Measurements from ENCODE around the gene TECR. TPM values are rescaled to one million over a fixed set of nuclear protein-coding genes. Genes with fewer than 3 reads are reported as not detected.

The TECR gene
- total and polyA plus RNA-seq, 7 experiments from 2014 or later, result 123 to 325 (median 207) TPM

DNA sequence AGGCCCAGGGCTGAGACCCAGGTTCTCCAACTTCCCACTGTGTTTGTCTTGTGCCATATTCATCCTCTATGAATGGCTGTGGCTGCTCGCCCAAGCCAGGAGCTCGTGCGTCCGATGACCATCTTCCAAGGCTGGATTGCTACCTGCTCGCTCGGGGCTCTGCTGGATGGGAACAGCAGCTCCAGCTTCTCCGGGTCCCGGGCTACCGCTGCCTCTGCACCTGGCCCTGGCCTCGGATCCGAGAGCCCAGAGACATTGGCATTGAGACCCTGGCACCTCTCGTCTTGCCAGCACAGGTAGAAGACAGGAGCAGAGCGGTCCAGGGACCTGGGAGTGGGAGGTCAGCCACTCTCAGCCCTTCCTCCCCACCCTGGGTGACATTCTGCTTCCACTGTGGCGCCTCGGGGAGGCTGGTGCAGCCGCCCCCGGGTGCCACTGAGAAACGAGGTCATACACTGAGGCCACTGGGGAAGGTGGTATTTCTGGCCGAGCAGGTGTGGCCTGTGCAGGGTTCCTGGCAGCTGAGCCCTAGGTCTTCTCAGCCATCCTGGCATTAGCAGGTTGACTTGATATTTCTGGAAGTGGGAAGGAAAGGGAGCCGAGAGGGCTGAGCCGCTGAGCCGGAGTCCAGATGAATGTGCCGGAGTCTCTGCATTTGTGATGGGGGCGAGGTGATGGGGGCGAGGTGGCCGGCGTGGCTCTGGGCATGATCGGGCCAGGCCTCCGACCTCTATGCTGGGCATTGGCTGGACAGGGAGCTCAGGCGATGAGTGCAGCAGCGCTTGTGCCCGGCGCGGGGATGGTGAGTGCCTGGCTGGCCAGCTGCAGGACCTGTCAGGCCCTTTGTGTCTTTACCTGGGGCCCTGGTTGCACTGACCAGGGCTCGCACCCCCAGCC lies 23.9 kb downstream of the TECR start:
- no peaks in the 10 kb centered on the region for H3K27me3 ChIP-seq (ENCODE audit: control insufficient read depth in 2 of 2, insufficient read depth in 2 of 2, low read length in 2 of 2)
- Mint-ChIP-seq H3K9me3 (no peaks in the 10 kb centered on the region), H3K4me1 (peaks cover 40 to 74% (median 57%) of the 10 kb centered on the region in 7 donors), H3K27me3 (no peaks in the 10 kb centered on the region), H3K27ac (peak overlapping the region in 7 of 9 donors; percentile 67 to 94 (median 84)), H3K36me3 (peaks cover 0 to 13% (median 4%) of the 10 kb centered on the region in 5 donors), H3K4me3 (peak overlapping the region in 3 of 10 donors; percentile 35 to 76 (median 39))
- H3K27ac ChIP-seq (ENCODE audit: low read depth, low read length), result peak overlapping the region; percentile 64
- H3K4me1 ChIP-seq (ENCODE audit: control insufficient read depth in 2 of 2, insufficient read depth in 2 of 2, low read length in 2 of 2), result peaks cover 24 to 56% of the 10 kb centered on the region in 2 donors
- H3K9me3 ChIP-seq (ENCODE audit: control insufficient read depth in 2 of 3, low read length in 3 of 3), result no peaks in the 10 kb centered on the region
- DNase-seq (no peak), ATAC-seq (no peak)
- peaks cover 0 to 36% (median 0%) of the 10 kb centered on the region in 3 experiments for H3K36me3 ChIP-seq (ENCODE audit: control insufficient read depth in 2 of 3, insufficient read depth in 3 of 3, low read length in 3 of 3)
- ChIA-PET POLR2A (interaction anchor here (0.9 to 2.6 kb wide), 7 partner anchors 9 to 50 kb away, joined by 3 to 14 read pairs (median 4); partner anchors contain the start of gene DNAJB1), CTCF (interaction anchor here (0.7 kb wide), 1 partner anchor 10 kb away, joined by 3 read pairs; no protein-coding TSS in a partner anchor)
- intact Hi-C loops (cut with micrococcal nuclease), result loop anchor here in 1 of 2 donors (5.0 to 10.0 kb wide), 2 partner anchors 121 to 418 kb away; partner anchors contain the start of genes ASF1B and PKN1
- no peak overlapping the region for H3K4me3 ChIP-seq (ENCODE audit: low read length)

- ChIA-PET POLR2A (interaction anchor here (0.6 to 2.6 kb wide), 8 partner anchors 8 to 196 kb away, joined by 3 to 14 read pairs (median 4); partner anchors contain the start of gene DNAJB1), CTCF (interaction anchor here (0.7 to 1.9 kb wide), 3 partner anchors 11 to 55 kb away, joined by 3 to 6 read pairs (median 3); no protein-coding TSS in a partner anchor)
- DNase-seq (no peak), ATAC-seq (no peak)
- no peaks in the 10 kb centered on the region for H3K27me3 Mint-ChIP-seq
- H3K27ac Mint-ChIP-seq, result peak overlapping the region in 7 of 9 donors; percentile 63 to 91 (median 77)
- Histone ChIP-seq H3K36me3 (ENCODE audit: control insufficient read depth in 2 of 3, insufficient read depth in 3 of 3, low read length in 3 of 3) (peaks cover 0 to 34% (median 0%) of the 10 kb centered on the region in 3 experiments), H3K4me1 (ENCODE audit: control insufficient read depth in 2 of 2, insufficient read depth in 2 of 2, low read length in 2 of 2) (peaks cover 24 to 60% of the 10 kb centered on the region in 2 donors), H3K9me3 (ENCODE audit: control insufficient read depth in 2 of 3, low read length in 3 of 3) (no peaks in the 10 kb centered on the region), H3K27ac (ENCODE audit: low read depth, low read length) (no peak overlapping the region), H3K4me3 (ENCODE audit: low read length) (no peak overlapping the region), H3K27me3 (ENCODE audit: control insufficient read depth in 2 of 2, insufficient read depth in 2 of 2, low read length in 2 of 2) (no peaks in the 10 kb centered on the region)
- H3K9me3 Mint-ChIP-seq, result no peaks in the 10 kb centered on the region
- peak overlapping the region in 1 of 10 donors; percentile 26 for H3K4me3 Mint-ChIP-seq
- intact Hi-C loops (cut with micrococcal nuclease), result loop anchor here in 1 of 2 donors (5.0 to 10.0 kb wide), 2 partner anchors 122 to 419 kb away; partner anchors contain the start of genes ASF1B and PKN1
- H3K4me1 Mint-ChIP-seq, result peaks cover 40 to 77% (median 54%) of the 10 kb centered on the region in 7 donors
- peaks cover 0 to 8% (median 4%) of the 10 kb centered on the region in 5 donors for H3K36me3 Mint-ChIP-seq
Measured at GRCh38 chr19:14553939-14554243, 24.5 kb downstream of the TECR start.

GRCh38 chr19:14554382-14554812 lies 25.0 kb downstream of the TECR start:
- ChIA-PET POLR2A (interaction anchor here (0.6 to 2.6 kb wide), 7 partner anchors 7 to 196 kb away, joined by 3 to 14 read pairs (median 4); partner anchors contain the start of gene DNAJB1), CTCF (interaction anchor here (0.6 to 1.9 kb wide), 3 partner anchors 50 to 547 kb away, joined by 3 to 6 read pairs (median 3); no protein-coding TSS in a partner anchor)
- Mint-ChIP-seq H3K36me3 (peaks cover 0 to 8% (median 4%) of the 10 kb centered on the region in 5 donors), H3K4me3 (peak overlapping the region in 4 of 10 donors; percentile 16 to 33 (median 24)), H3K27ac (peak overlapping the region in 7 of 9 donors; percentile 69 to 94 (median 77)), H3K9me3 (no peaks in the 10 kb centered on the region), H3K4me1 (peaks cover 40 to 82% (median 54%) of the 10 kb centered on the region in 7 donors), H3K27me3 (no peaks in the 10 kb centered on the region)
- H3K36me3 ChIP-seq (ENCODE audit: control insufficient read depth in 2 of 3, insufficient read depth in 3 of 3, low read length in 3 of 3), result peaks cover 0 to 29% (median 0%) of the 10 kb centered on the region in 3 experiments
- no peak overlapping the region for H3K4me3 ChIP-seq (ENCODE audit: low read length)
- no peaks in the 10 kb centered on the region for H3K9me3 ChIP-seq (ENCODE audit: control insufficient read depth in 2 of 3, low read length in 3 of 3)
- intact Hi-C loops (cut with micrococcal nuclease), result loop anchor here in 1 of 2 donors (5.0 to 10.0 kb wide), 2 partner anchors 122 to 420 kb away; partner anchors contain the start of genes ASF1B and PKN1
- H3K27ac ChIP-seq (ENCODE audit: low read depth, low read length), result no peak overlapping the region
- peaks cover 24 to 60% of the 10 kb centered on the region in 2 donors for H3K4me1 ChIP-seq (ENCODE audit: control insufficient read depth in 2 of 2, insufficient read depth in 2 of 2, low read length in 2 of 2)
- DNase-seq, result no peak
- no peak for ATAC-seq
- H3K27me3 ChIP-seq (ENCODE audit: control insufficient read depth in 2 of 2, insufficient read depth in 2 of 2, low read length in 2 of 2), result no peaks in the 10 kb centered on the region

- intact Hi-C loops (cut with micrococcal nuclease), result loop anchor here in 1 of 2 donors (1.0 to 10.0 kb wide), 3 partner anchors 17 to 421 kb away; partner anchors contain the start of genes ASF1B and NDUFB7
- peak overlapping the region in 8 of 9 donors; percentile 79 to 90 (median 84) for H3K27ac Mint-ChIP-seq
- no peak for ATAC-seq
Measured at GRCh38 chr19:14555918-14556661, 26.7 kb downstream of the TECR start.

GRCh38 chr19:14556662-14557188 lies 27.3 kb downstream of the TECR start:
- peaks cover 28 to 71% (median 40%) of the 10 kb centered on the region in 7 donors for H3K4me1 Mint-ChIP-seq
- ATAC-seq (peak; percentile 91), DNase-seq (peak; percentile 42 to 75 (median 60))
- no peaks in the 10 kb centered on the region for H3K9me3 Mint-ChIP-seq
- H3K27me3 Mint-ChIP-seq, result no peaks in the 10 kb centered on the region
- Histone ChIP-seq H3K4me1 (ENCODE audit: control insufficient read depth in 2 of 2, insufficient read depth in 2 of 2, low read length in 2 of 2) (peaks cover 15 to 53% of the 10 kb centered on the region in 2 donors), H3K9me3 (ENCODE audit: control insufficient read depth in 2 of 3, low read length in 3 of 3) (no peaks in the 10 kb centered on the region), H3K27ac (ENCODE audit: low read depth, low read length) (no peak overlapping the region), H3K36me3 (ENCODE audit: control insufficient read depth in 2 of 3, insufficient read depth in 3 of 3, low read length in 3 of 3) (peaks cover 0 to 20% (median 0%) of the 10 kb centered on the region in 3 experiments), H3K27me3 (ENCODE audit: control insufficient read depth in 2 of 2, insufficient read depth in 2 of 2, low read length in 2 of 2) (no peaks in the 10 kb centered on the region), H3K4me3 (ENCODE audit: low read length) (peak overlapping the region; percentile 10)
- peak overlapping the region in 8 of 9 donors; percentile 79 to 90 (median 84) for H3K27ac Mint-ChIP-seq
- intact Hi-C loops (cut with micrococcal nuclease), result loop anchor here in 1 of 2 donors (1.0 to 10.0 kb wide), 3 partner anchors 16 to 422 kb away; partner anchors contain the start of genes ASF1B and NDUFB7
- peak overlapping the region; percentile 29 to 79 (median 68) for H3K4me3 Mint-ChIP-seq
- ChIA-PET CTCF (interaction anchor here (0.6 to 2.2 kb wide), 8 partner anchors 9 to 54 kb away, joined by 3 to 12 read pairs (median 6); partner anchors contain the start of genes DNAJB1 and NDUFB7), POLR2A (interaction anchor here (0.6 to 3.4 kb wide), 11 partner anchors 9 to 84 kb away, joined by 3 to 30 read pairs (median 4); partner anchors contain the start of genes DNAJB1 and NDUFB7)
- peaks cover 0 to 4% (median 0%) of the 10 kb centered on the region in 5 donors for H3K36me3 Mint-ChIP-seq

More at GRCh38 chr19:14555918-14556661, 26.7 kb downstream of the TECR start:
- H3K4me1 ChIP-seq (ENCODE audit: control insufficient read depth in 2 of 2, insufficient read depth in 2 of 2, low read length in 2 of 2), result peaks cover 21 to 59% of the 10 kb centered on the region in 2 donors
- no peak overlapping the region for H3K27ac ChIP-seq (ENCODE audit: low read depth, low read length)
- H3K4me3 ChIP-seq (ENCODE audit: low read length), result peak overlapping the region; percentile 10
- ChIA-PET CTCF (interaction anchor here (0.6 to 2.2 kb wide), 10 partner anchors 9 to 529 kb away, joined by 3 to 12 read pairs (median 6); partner anchors contain the start of genes DNAJB1 and NDUFB7), POLR2A (interaction anchor here (1.0 to 3.4 kb wide), 10 partner anchors 8 to 83 kb away, joined by 3 to 30 read pairs (median 4); partner anchors contain the start of genes DNAJB1 and NDUFB7)
- no peaks in the 10 kb centered on the region for H3K9me3 ChIP-seq (ENCODE audit: control insufficient read depth in 2 of 3, low read length in 3 of 3)
- H3K9me3 Mint-ChIP-seq, result no peaks in the 10 kb centered on the region
- no peaks in the 10 kb centered on the region for H3K27me3 Mint-ChIP-seq
- H3K36me3 Mint-ChIP-seq, result peaks cover 0 to 4% (median 0%) of the 10 kb centered on the region in 5 donors
- no peaks in the 10 kb centered on the region for H3K27me3 ChIP-seq (ENCODE audit: control insufficient read depth in 2 of 2, insufficient read depth in 2 of 2, low read length in 2 of 2)
- peaks cover 34 to 74% (median 43%) of the 10 kb centered on the region in 7 donors for H3K4me1 Mint-ChIP-seq
- H3K36me3 ChIP-seq (ENCODE audit: control insufficient read depth in 2 of 3, insufficient read depth in 3 of 3, low read length in 3 of 3), result peaks cover 0 to 20% (median 0%) of the 10 kb centered on the region in 3 experiments
- no peak for DNase-seq
- H3K4me3 Mint-ChIP-seq, result peak overlapping the region; percentile 29 to 79 (median 68)

All from naive thymus-derived CD4-positive, alpha-beta T cell (primary cell).